GM12891 (cell line): ENCODE results near the gene FAM3D.

ENCODE experiments used
- PAX5 ChIP-seq: IDR thresholded peaks from 2 replicates; pipeline ENCODE4 v1.6.1; 2011; ENCODE audit warnings: low read length, moderate library complexity, mild to moderate bottlenecking; ENCODE audit not compliant: insufficient read depth, severe bottlenecking
- POLR2A ChIP-seq: IDR thresholded peaks from 2 replicates; pipeline ENCODE4 v1.6.1; 2011; ENCODE audit warnings: low read depth, low read length, control low read depth
- POLR2AphosphoS5 ChIP-seq: IDR thresholded peaks from 2 replicates; pipeline ENCODE4 v1.6.1; 2011; ENCODE audit warnings: low read depth, low read length, control low read depth
- POU2F2 ChIP-seq: IDR thresholded peaks from 2 replicates; pipeline ENCODE4 v1.6.1; 2011; ENCODE audit warnings: low read depth, mild to moderate bottlenecking, control low read depth, low read length, moderate library complexity
- SPI1 ChIP-seq: IDR thresholded peaks from 2 replicates; pipeline ENCODE4 v1.6.1; 2011; ENCODE audit warnings: low read depth, low read length, control low read depth
- TAF1 ChIP-seq: IDR thresholded peaks from 2 replicates; pipeline ENCODE4 v1.6.1; 2011; ENCODE audit warnings: low read depth, low read length, control low read depth

DNA sequence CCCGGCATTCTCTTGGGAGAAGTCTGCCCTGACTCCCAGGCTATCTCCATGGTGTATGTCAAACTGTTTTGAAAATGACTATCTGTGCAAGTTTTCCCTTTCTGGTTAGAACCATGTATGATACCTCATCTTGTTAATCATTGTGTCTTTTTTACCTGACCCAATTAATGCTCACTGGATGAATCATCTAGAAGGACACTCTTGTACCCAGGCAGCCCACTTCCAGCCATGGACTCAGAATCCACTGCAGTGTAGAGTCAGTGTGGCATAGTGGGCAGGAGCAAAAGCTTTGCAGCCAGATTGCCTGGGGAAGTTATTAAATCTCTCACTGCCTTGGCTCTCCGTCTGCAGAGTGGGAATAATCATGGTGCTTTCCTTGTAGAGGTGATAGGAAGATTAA is 1.2 kb downstream of the FAM3D start:
- TF ChIP-seq POLR2A (no peak), TAF1 (no peak), POLR2AphosphoS5 (no peak), PAX5 (no peak), POU2F2 (no peak), SPI1 (no peak)
